H9 (cell line): ENCODE measurements around the gene DHRS7B. TPM values are rescaled to one million over a fixed set of nuclear protein-coding genes. Genes with fewer than 3 reads are reported as not detected.
A peak's percentile ranks its signal among the peaks of the same experiment; 100 is the strongest.

Experiments used
- DNase-seq: peaks from one replicate; pipeline ENCODE4 v3.0.0-alpha.2; 2017
- H2AFZ ChIP-seq: one replicate; pipeline ENCODE4 v1.6.1; 2013; ENCODE audit warnings: mild to moderate bottlenecking, low read length, control low read depth, moderate library complexity
- H2AK5ac ChIP-seq: 2 replicates; pipeline ENCODE4 v1.6.1; 2013; ENCODE audit warnings: low read length, control low read depth, mixed read lengths; ENCODE audit not compliant: insufficient read length
- H2BK120ac ChIP-seq: one replicate; pipeline ENCODE4 v1.6.1; 2013; ENCODE audit warnings: low read depth, mild to moderate bottlenecking, low read length, control low read depth, inconsistent platforms; ENCODE audit not compliant: poor library complexity, severe bottlenecking
- H2BK12ac ChIP-seq: 2 replicates; pipeline ENCODE4 v1.6.1; 2013; ENCODE audit warnings: low read length, control low read depth, mixed read lengths, low read depth; ENCODE audit not compliant: insufficient read length
- H2BK15ac ChIP-seq: 2 replicates; pipeline ENCODE4 v1.6.1; 2013; ENCODE audit warnings: low read depth, low read length, control low read depth
- H2BK20ac ChIP-seq: one replicate; pipeline ENCODE4 v1.6.1; 2013; ENCODE audit warnings: low read depth, mild to moderate bottlenecking, low read length, control low read depth, inconsistent platforms; ENCODE audit not compliant: poor library complexity, severe bottlenecking
- H2BK5ac ChIP-seq: 2 replicates; pipeline ENCODE4 v1.6.1; 2013; ENCODE audit warnings: low read length, control low read depth, mixed read lengths; ENCODE audit not compliant: insufficient read length
- H3K14ac ChIP-seq: 2 replicates; pipeline ENCODE4 v1.6.1; 2013; ENCODE audit warnings: low read length, control low read depth; ENCODE audit not compliant: insufficient read depth
- H3K18ac ChIP-seq: 2 replicates; pipeline ENCODE4 v1.6.1; 2013; ENCODE audit warnings: low read depth, mild to moderate bottlenecking, mixed read lengths, low read length, control low read depth; ENCODE audit not compliant: insufficient read length
- H3K23ac ChIP-seq: 2 replicates; pipeline ENCODE4 v1.6.1; 2013; ENCODE audit warnings: low read length, control low read depth, mixed read lengths, low read depth; ENCODE audit not compliant: insufficient read length
- H3K23me2 ChIP-seq: 2 replicates; pipeline ENCODE4 v1.6.1; 2013; ENCODE audit warnings: low read depth, mild to moderate bottlenecking, mixed read lengths, low read length, control low read depth; ENCODE audit not compliant: insufficient read length, poor library complexity, severe bottlenecking
- H3K27ac ChIP-seq: 2 replicates; pipeline ENCODE4 v1.5.1; 2013; ENCODE audit warnings: low read length, control low read depth, mixed read lengths, low read depth; ENCODE audit not compliant: insufficient read length
- H3K27me3 ChIP-seq: 2 replicates; pipeline ENCODE4 v1.6.1; 2013; ENCODE audit warnings: low read length, control low read depth, inconsistent platforms; ENCODE audit not compliant: insufficient read depth
- H3K4ac ChIP-seq: 2 replicates; pipeline ENCODE4 v1.6.1; 2013; ENCODE audit warnings: low read depth, mild to moderate bottlenecking, control low read depth, inconsistent platforms, low read length, moderate library complexity
- H3K4me1 ChIP-seq: 2 replicates; pipeline ENCODE4 v1.6.1; 2013; ENCODE audit warnings: low read length, control low read depth, inconsistent platforms; ENCODE audit not compliant: insufficient read depth
- H3K4me2 ChIP-seq: 2 replicates; pipeline ENCODE4 v1.6.1; 2013; ENCODE audit warnings: low read length, control low read depth, mixed read lengths; ENCODE audit not compliant: insufficient read length, insufficient read depth
- H3K56ac ChIP-seq: 2 replicates; pipeline ENCODE4 v1.6.1; 2013; ENCODE audit warnings: low read depth, mild to moderate bottlenecking, mixed read lengths, low read length, control low read depth; ENCODE audit not compliant: insufficient read length
- H3K79me1 ChIP-seq: 2 replicates; pipeline ENCODE4 v1.6.1; 2013; ENCODE audit warnings: low read depth, mild to moderate bottlenecking, moderate library complexity, low read length, control low read depth, inconsistent platforms; ENCODE audit not compliant: insufficient read depth, poor library complexity, severe bottlenecking
- H3K79me2 ChIP-seq: 2 replicates; pipeline ENCODE4 v1.6.1; 2013; ENCODE audit warnings: low read length, control low read depth, inconsistent platforms; ENCODE audit not compliant: insufficient read depth
- H3K9ac ChIP-seq: 2 replicates; pipeline ENCODE4 v1.6.1; 2013; ENCODE audit warnings: low read length, control low read depth, mixed read lengths; ENCODE audit not compliant: insufficient read length; ENCODE audit errors: extremely low read depth
- H3K9me3 ChIP-seq: one replicate; pipeline ENCODE4 v1.6.1; 2013; ENCODE audit warnings: low read depth, low read length, inconsistent platforms; ENCODE audit not compliant: control insufficient read depth
- H3T11ph ChIP-seq: one replicate; pipeline ENCODE4 v1.6.1; 2013; ENCODE audit warnings: mild to moderate bottlenecking, low read length, control low read depth, inconsistent platforms
- H4K20me1 ChIP-seq: one replicate; pipeline ENCODE4 v1.6.1; 2013; ENCODE audit not compliant: control insufficient read depth, insufficient read length, insufficient read depth
- H4K5ac ChIP-seq: 2 replicates; pipeline ENCODE4 v1.6.1; 2013; ENCODE audit warnings: low read depth, mild to moderate bottlenecking, mixed read lengths, low read length, control low read depth; ENCODE audit not compliant: insufficient read length
- H4K8ac ChIP-seq: replicated peaks from 2 replicates; pipeline ENCODE4 v1.6.1; 2013; ENCODE audit warnings: low read length, control low read depth, mixed read lengths, low read depth; ENCODE audit not compliant: insufficient read length
- H4K91ac ChIP-seq: 2 replicates; pipeline ENCODE4 v1.6.1; 2013; ENCODE audit warnings: low read depth, mild to moderate bottlenecking, moderate library complexity, mixed read lengths, low read length, control low read depth; ENCODE audit not compliant: insufficient read length
- H3K27ac Mint-ChIP-seq, 3 experiments: 2 replicates in 2 of 3; 3 replicates in 1 of 3; pipeline ENCODE4 v1.8.0; 2020 to 2021; ENCODE audit warnings: mixed read lengths in 3 of 3, mild to moderate bottlenecking in 1 of 3, moderate library complexity in 1 of 3
- H3K27me3 Mint-ChIP-seq: 2 replicates; pipeline ENCODE4 v1.8.0; 2021; ENCODE audit warnings: low read depth, mild to moderate bottlenecking, moderate library complexity, mixed read lengths
- H3K36me3 Mint-ChIP-seq, 3 experiments: 2 replicates in 2 of 3; 3 replicates in 1 of 3; pipeline ENCODE4 v1.8.0; 2020 to 2021; ENCODE audit warnings: low read depth in 3 of 3, mixed read lengths in 3 of 3; ENCODE audit not compliant: insufficient read depth in 1 of 3
- H3K4me1 Mint-ChIP-seq, 2 experiments: 2 replicates each; pipeline ENCODE4 v1.8.0; 2020; ENCODE audit warnings: mixed read lengths in 2 of 2
- H3K4me3 Mint-ChIP-seq, 2 experiments: 2 replicates in 1 of 2; 3 replicates in 1 of 2; pipeline ENCODE4 v1.8.0; 2020 to 2021; ENCODE audit warnings: mild to moderate bottlenecking in 2 of 2, mixed read lengths in 2 of 2, moderate library complexity in 1 of 2
- H3K9me3 Mint-ChIP-seq, 2 experiments: 2 replicates in 1 of 2; 3 replicates in 1 of 2; pipeline ENCODE4 v1.8.0; 2020; ENCODE audit warnings: mild to moderate bottlenecking in 2 of 2, mixed read lengths in 2 of 2, moderate library complexity in 1 of 2
- CTCF ChIP-seq: fragments of 200-600 bp; sonication (generic); conservative IDR thresholded peaks from 3 replicates; pipeline ENCODE4 v1.8.0; 2021; ENCODE audit warnings: antibody characterized with exemption, mild to moderate bottlenecking
- WGBS: extraction: QIAGEN DNeasy Blood & Tissue Kit; methylation state at CpG from one replicate; pipeline ENCODE4 v1.1.7; 2013; ENCODE audit warnings: missing lambda C conversion rate, low lambda C conversion rate, mixed read lengths; ENCODE audit not compliant: insufficient read length; ENCODE audit errors: extremely low coverage; 5-methylcytosine and 5-hydroxymethylcytosine counted together
- total RNA-seq: library from RNA; stranded (reverse); gene quantifications from 2 replicates; pipeline ENCODE4 v1.2.1, GENCODE V29; 2021

Gene DHRS7B
- total RNA-seq, 1 experiment from 2014 or later = 20.3 TPM

GRCh38 chr17:21209511-21210175 is 82.9 kb downstream of the DHRS7B start:
- Mint-ChIP-seq H3K4me3 (no peak overlapping the region; a peak in 1 of 5 replicates), H3K36me3 (peaks cover 10 to 25% (median 11%) of the 10 kb centered on the region in 3 experiments; a peak in 6 of 7 replicates), H3K4me1 (peaks cover 31 to 32% of the 10 kb centered on the region in 2 experiments), H3K27me3 (no peaks in the 10 kb centered on the region; the same call in 1 of the 2 replicates), H3K27ac (peak overlapping the region in 1 of 3 experiments; percentile 79; a peak in 2 of 7 replicates), H3K9me3 (no peaks in the 10 kb centered on the region)
- TF ChIP-seq CTCF = no peak
- H2BK15ac ChIP-seq = no peak overlapping the region
- H4K20me1 ChIP-seq = peaks cover 3% of the 10 kb centered on the region
- H2AK5ac ChIP-seq = no peak overlapping the region
- no peak overlapping the region for H3T11ph ChIP-seq
- H3K27ac ChIP-seq = no peak overlapping the region
- no peak overlapping the region for H3K18ac ChIP-seq
- no peak overlapping the region for H2BK120ac ChIP-seq
- H3K4me2 ChIP-seq = no peak overlapping the region
- H3K9me3 ChIP-seq = no peaks in the 10 kb centered on the region
- H3K79me1 ChIP-seq = peaks cover 4% of the 10 kb centered on the region
- no peak overlapping the region for H3K4ac ChIP-seq
- no peak overlapping the region for H3K9ac ChIP-seq
- no peak overlapping the region for H2BK12ac ChIP-seq
- H3K23ac ChIP-seq = no peak overlapping the region
- no peaks in the 10 kb centered on the region for H3K27me3 ChIP-seq
- H2AFZ ChIP-seq = no peak overlapping the region
- no CpG with 5 or more reads among the region's 17 CpGs for WGBS
- H4K5ac ChIP-seq = no peak overlapping the region
- H3K79me2 ChIP-seq = peaks cover 70% of the 10 kb centered on the region
- no peak overlapping the region for H2BK5ac ChIP-seq
- H3K23me2 ChIP-seq = peaks cover 10% of the 10 kb centered on the region
- no peak overlapping the region for H4K91ac ChIP-seq
- H3K4me1 ChIP-seq = no peaks in the 10 kb centered on the region
- H4K8ac ChIP-seq = no peak overlapping the region
- no peak overlapping the region for H3K14ac ChIP-seq
- H2BK20ac ChIP-seq = no peak overlapping the region
- DNase-seq = no peak
- no peak overlapping the region for H3K56ac ChIP-seq
